HG03103 (cell line): Measurements from ENCODE around the gene PELO.
A peak's percentile ranks its signal among the peaks of the same experiment; 100 is the strongest.
"Not testable (repeated sequence)": the region's sequence is repeated elsewhere in the genome, so short reads cannot be mapped to it uniquely, and the experiment has no call there.

Experiments
- ATAC-seq: cut with Tn5 transposase; IDR thresholded peaks from one replicate; pipeline ENCODE4 v1.9.1; 2021; ENCODE audit warnings: low read depth; ENCODE audit not compliant: unreplicated experiment

PELO gene

DNA sequence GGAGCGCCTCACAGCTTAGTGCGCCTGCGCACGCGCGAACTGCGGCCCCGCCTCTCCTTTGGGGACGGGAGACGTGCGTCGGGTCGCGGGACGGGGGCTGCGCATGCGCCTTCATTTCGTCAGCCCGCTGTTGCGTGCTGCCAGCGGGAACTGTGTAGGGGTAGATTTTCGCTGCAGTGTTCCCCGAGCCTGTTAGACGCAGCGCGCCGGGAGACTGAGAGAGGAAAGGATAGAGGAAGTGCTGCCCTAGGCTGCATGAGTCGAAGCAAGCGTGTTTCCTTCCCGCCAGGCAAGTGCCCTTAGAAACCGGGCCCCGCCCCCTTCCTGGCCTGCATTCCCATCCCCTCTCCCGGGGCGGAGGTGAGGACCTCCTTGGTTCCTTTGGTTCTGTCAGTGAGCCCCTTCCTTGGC is 12.3 kb downstream of the PELO start:
- ATAC-seq: peak; percentile 77

DNA sequence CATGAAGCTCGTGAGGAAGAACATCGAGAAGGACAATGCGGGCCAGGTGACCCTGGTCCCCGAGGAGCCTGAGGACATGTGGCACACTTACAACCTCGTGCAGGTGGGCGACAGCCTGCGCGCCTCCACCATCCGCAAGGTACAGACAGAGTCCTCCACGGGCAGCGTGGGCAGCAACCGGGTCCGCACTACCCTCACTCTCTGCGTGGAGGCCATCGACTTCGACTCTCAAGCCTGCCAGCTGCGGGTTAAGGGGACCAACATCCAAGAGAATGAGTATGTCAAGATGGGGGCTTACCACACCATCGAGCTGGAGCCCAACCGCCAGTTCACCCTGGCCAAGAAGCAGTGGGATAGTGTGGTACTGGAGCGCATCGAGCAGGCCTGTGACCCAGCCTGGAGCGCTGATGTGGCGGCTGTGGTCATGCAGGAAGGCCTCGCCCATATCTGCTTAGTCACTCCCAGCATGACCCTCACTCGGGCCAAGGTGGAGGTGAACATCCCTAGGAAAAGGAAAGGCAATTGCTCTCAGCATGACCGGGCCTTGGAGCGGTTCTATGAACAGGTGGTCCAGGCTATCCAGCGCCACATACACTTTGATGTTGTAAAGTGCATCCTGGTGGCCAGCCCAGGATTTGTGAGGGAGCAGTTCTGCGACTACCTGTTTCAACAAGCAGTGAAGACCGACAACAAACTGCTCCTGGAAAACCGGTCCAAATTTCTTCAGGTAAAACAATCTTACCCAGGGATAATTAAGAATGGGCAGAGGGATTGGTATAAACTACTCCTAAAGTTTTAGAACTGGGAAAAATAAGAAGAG is 12.9 kb downstream of the PELO start:
- ATAC-seq: peak; percentile 38

DNA sequence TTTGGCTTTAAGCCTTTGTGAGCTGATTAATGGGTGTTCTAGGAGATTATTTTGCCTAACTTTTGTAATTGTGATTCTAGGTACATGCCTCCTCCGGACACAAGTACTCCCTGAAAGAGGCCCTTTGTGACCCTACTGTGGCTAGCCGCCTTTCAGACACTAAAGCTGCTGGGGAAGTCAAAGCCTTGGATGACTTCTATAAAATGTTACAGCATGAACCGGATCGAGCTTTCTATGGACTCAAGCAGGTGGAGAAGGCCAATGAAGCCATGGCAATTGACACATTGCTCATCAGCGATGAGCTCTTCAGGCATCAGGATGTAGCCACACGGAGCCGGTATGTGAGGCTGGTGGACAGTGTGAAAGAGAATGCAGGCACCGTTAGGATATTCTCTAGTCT is 13.6 kb downstream of the PELO start:
- ATAC-seq: no peak

DNA sequence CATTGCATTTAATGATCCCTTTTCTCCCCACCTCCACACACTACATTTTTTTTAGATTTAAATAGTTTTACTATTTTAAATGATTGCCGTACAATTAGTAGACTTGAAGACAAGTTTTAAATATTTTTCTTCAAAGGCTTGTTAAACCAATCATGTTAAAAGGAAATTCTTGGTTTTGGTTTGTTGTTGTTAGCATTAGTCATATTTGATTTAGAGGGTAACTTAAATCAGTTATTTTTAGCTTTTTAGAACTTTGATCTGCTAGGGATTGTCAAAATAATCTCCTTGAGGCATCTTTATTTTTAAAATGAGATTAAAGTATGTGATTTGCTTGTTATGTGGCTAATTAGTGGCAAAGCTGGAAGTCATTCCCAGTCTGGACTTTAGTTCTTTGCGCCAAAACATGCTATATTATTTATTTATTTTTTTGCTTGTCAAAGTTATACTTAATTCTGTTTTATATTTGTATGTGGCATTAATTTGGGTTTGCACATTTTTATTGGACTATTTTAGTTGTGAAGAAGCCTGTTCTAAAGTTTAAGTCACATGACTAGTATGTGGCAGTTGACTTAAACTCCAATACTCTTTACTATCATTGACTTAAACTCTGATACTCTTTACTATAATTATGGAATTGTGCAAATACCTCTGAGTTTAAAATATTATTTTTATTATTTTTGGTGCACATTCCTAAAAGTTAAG is 14.7 kb downstream of the PELO start:
- ATAC-seq: no peak

DNA sequence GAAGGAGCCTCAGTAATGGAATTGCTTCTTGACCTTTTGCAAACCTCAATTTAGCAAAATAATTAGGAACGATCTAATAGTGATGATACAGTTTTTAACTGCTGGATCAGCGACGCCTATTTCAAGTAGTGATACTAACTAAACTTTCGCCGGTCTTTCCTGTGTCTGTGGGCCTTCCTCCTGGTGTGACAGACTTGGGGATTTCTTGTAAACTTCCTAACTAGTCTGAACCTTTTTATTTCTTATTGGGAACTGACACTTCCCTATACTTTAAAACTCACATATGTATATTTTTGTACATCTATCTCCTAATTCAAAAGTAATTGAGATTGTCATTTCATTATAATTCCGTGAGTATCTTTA is 15.2 kb downstream of the PELO start:
- no peak for ATAC-seq

DNA sequence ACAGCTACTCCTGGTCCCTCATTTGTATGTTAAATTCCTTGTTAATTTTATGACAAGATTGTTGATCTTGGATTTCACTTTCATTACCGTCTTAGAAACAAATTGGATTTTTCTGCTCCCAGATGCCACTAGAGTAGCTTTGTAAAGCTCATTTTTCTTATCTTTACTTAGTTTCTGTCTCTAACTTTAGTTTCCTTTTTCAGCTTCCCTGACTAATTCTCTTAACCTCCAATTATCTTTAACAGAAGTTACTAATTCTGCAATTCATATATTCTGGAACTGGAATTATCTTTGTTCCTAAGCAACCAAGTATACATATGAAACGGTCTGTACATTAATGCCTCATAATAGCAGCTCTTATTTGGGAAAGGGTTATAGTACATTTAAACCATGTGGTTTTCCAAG is 16.7 kb downstream of the PELO start:
- no peak for ATAC-seq

DNA sequence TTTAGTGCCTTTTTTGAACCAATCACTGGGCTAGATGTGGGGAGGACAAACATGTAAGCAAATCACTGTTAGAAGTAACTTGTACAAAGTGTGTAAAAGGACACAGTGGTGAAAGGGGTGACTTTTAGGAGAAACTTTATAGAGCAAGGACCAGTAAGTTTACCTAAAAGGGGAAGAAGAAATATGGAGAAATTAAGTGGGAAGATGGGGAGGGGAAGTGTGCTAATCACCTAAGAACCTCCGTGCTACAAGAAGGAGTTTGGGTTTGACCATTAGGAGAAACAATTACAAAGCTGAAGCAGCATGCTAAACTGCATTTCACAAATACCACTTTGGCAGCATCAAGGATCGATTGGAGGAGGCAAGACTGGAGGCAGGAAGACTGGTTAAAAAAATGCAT is 17.3 kb downstream of the PELO start:
- ATAC-seq: no peak

DNA sequence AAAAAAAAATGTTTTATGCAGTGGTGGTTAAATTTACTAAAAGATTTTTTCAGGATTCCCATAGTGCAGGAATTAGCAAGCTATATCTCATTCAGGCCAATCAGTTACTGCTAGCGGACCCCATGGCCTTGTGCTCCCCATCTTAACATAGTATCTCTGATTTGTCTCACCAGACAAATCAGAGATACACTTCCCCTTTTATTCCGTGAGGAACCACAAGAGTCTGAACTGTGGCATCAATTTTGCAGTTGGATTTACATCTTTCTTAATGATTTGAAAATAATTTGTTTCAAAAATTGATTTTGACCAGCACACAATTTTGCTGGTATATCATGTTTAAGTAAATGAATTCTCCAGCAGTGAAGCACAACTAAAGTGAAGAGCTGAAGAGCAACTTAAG is 17.9 kb downstream of the PELO start:
- no peak for ATAC-seq

DNA sequence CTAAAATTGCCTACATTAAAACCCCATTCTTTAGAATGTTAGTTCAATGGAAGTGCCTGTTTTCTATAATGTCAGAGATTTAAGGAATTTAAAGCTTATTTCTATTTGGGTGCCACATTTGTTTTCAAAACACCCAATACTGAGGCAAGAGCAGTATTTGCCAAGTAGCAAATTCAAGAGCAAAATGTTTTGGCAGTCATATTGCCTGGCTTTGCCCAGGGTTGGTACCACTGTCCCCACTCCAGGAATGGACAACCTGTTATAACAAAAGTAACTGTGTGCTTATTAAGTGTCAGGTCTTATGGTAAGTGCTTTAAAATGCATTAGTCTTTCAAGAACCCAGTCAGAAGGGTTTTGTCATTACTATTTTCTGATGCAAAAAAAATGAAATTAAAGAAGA is 19.3 kb downstream of the PELO start:
- no peak for ATAC-seq

DNA sequence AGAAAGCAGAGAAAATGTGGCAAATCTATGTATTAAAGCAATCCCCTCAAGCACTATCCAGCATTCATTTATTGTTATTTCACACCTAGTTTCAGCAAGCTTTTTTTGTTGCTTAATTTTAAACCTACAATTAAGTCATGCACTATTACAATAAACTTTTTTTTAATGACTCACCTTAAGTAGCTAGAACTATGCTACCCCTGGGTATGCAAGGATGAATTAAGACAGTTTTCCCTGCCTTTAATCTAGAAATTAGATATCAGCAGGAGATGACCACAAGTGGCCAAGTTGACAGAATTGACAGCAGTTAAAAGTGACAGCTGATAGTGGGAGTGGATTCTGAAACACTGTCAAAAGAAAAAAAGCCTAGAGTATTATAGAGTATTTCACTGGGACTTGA is 20.0 kb downstream of the PELO start:
- ATAC-seq: no peak

DNA sequence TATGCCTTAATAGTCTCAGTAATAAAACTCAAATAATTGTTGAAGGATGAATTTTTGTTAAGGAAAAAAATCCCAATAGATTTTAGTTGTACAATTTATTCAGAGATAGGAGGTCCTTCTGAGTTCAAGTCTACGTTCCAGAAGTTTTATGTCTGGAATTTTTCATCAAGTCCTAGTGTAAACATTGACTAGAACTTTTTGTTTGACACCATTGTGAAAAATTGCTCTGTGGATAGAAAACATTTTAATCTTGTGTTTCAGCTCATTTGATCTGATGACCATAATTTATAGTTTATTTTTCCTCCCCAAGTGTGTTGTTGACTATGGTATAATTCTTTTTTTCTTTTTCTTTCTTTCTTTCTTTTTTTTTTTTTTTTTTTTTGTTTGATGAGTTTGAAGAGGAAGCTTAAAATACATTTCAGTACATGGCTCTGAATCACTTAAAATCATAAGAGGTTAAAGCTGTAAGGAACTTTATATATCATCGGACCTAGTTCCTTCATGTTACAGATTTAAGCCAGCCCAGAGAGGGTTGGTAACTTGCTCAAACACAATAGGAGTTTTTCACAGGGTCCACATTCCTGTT is 20.7 kb downstream of the PELO start:
- ATAC-seq: no peak

DNA sequence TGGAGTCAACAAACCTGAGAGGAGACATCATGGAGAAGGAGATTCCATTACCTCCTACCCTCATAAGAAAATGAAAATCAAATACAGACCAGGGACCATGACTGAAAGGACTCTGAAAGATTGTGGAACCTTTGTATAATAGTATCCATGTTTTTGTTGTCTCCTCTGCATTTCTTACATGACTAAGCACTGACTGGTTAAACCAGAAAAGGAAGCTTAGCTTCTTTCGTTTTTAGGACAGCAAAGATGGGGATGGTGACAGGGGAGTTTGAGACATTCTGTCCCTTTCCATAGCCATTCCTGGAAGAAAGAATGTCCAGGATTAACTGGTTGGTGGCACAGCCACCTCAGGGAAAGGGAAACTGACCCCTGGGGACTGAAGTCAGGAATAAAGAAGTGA is 22.2 kb downstream of the PELO start:
- no peak for ATAC-seq

DNA sequence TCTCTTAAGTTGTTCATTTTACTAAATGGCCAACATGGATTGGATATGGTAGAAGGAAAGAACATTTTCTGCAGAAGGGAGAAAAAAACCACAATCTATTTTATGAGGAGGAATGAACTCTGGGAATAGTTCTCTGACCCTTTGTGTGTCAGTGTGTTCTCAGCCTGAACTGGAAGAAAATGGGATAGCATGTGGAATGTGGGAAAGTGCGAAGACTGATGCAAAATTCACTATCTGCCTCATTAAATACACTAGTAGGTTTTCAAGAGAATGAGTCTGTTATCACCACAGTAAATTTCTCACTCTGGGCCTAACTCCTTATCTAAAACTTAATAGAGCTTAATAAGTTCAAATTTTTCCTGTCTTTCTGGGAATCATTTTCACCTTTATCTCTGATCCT is 22.7 kb downstream of the PELO start:
- no peak for ATAC-seq

DNA sequence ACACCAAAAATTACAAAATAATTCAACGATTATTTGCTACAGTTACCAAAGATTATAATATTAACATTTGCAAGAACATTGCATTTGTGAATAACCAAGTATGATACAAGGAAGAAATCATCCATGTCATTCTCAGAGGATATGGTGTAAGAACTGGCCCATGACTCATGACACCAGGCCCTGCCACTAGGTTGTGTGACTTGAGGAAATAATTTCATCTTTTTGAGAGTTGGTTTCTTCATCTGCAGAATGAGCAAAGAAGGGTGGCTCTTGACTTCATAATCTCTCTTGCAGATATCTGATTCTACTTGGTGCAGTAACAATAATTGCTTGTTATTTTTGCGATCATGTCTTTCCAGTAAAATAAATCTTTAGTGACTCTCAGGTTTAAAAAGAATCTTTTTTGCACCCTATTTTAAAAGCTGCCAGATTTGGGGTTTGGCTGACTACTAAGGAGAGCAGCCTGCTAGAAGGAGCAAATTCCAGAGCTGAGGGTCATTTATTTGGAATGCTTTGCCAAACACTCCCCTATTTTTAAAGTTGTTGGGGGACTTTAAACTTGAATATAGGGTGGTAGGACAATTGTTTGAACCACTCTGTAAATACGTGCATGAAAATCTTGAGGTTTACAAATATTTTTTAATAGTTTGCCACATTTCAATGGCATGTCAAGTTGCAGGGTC is 23.5 kb downstream of the PELO start:
- ATAC-seq: no peak

DNA sequence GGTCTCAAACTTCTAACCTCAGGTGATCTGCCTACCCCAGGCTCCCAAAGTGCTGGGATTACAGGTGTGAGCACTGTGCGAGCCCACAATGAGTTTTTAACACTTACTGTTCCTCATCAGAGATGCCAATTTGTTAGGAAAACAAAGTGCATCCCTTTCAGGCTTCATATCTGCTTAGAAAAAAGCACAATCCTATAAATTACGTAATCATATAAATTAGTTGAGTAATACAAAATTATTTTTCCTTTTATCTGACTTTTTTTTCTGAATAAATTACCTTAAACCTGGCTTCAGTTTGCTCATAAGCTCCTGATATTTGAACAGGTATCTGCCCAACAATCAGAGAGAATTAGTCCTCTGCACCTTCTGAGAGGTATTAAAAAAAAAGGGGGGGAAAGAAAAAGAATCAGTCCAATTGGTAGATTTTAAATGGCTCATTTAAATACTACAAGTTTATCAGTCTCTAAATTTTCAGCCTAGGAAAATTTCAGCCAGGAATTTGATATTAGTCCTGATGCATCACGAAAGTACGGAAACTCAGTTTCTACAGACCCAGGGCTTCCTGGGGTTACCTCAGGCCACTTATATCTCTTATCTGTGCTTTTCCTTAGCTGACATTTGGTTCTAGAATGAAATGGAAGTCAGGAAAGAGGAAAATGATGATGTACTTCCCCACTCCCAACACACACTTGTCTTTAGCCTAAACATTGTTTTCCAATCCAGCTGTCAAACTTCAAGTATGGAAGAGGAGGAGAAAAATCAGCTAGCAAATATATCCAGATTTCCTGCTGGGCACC is 26.8 kb downstream of the PELO start:
- ATAC-seq: no peak

DNA sequence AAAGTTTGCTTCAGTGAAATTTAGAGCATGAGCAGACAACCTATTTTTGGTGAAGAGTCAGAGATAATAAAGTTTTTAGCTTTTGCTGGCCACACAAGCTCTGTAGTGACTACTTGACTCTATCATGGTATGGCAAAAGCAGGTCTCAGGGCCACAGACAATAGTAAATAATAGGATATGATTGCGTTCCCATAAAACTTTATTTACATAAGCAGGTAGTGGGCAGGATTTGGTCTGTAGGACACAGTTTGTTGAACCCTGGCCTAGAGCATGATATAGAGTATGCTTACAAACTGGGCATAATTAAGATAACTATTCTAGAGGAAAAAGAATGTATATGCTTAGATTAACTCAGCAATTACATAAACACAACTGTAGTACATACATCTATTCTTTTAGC is 30.1 kb downstream of the PELO start:
- ATAC-seq: no peak

DNA sequence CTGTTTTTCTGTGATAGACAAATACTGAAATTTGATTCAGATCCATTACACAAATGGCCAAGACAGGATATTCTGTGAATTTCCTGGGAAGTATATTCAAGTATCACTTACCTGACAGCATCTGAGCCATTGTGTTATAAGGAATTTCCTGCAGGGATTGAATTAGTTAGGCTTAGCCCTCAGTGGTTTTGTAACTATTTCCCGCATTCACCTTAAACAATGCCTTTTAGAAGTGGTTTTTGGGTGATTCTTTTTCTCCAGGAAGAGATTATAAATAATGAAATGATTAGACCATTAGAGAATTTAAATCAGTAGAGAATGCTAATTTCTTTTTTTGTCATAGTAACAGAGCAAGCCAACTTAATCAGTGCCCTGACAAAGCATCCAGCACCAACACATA is 30.6 kb downstream of the PELO start:
- no peak for ATAC-seq

DNA sequence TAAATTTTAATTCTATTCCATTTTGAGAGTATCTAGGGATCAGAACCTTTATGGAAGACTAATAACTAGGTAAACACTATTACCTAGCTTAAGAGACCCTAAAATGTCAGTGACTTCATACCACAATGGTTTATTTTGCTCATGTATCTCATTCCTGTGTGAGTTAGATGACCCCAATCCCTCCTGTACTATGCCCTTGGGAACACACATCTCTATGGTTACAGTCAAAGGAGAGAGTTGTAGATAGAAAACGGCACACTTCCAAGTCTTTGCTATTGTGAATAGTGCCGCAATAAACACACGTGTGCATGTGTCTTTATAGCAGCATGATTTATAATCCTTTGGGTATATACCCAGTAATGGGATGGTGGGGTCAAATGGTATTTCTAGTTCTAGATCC is 31.1 kb downstream of the PELO start:
- not testable (repeated sequence) for ATAC-seq

DNA sequence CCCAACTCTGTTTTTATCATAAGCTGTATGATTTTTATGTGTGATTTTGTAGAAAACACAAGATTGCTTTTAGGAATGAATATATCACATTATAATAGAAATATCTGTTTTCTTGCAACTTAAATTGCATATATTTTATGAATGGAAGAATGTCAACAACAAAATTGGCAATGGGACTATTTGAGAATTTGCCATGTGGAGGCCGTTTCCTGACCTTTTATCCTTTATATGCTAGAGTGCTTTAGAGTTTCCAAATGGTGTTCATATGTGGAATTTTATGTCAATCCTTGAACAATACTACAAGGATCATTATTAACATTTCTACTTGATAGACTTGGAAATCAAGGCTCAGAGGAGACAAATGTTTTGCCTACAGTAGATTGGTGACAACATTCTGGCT is 34.2 kb downstream of the PELO start:
- ATAC-seq: no peak

DNA sequence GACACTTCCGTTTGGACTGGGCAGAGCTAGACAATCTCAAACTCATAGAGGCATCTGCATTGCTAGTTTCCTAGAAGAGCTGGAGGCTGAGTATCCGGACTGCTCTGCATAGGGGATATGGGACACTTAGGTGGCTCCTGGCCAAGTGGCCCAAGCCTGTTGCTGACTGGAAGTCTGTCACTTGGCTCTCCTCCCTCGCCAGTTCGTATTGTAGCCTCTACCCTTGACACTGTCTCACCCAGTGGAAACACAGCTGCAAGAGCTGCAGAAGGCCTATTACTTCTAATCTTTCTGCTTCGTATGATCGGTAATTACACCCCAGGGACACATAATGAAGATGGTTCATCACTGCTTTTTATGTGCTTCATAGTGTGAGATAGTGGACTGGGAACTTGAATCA is 34.7 kb downstream of the PELO start:
- no peak for ATAC-seq

DNA sequence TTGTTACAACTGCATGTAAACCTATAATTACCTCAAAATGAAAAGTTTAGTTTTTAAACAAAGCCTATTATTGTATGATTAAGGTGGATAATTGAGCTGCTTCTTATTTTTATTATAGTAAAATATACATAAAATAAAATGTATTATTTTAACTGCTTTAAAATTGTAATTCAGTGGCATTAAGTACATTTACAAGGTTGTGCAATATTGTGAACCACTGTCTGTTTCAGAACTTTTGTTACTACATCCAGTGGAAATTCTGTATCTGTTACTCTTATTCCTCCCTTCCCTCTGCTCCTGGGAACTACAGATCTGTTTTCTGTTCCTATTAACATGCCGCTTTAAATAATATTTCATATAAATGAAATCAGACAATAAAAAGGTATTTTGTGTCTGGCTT is 37.1 kb downstream of the PELO start:
- ATAC-seq: no peak
